ENCODE measurements around the gene FHOD1. TPM values are rescaled to one million over a fixed set of nuclear protein-coding genes. Genes with fewer than 3 reads are reported as not detected.

Gene FHOD1
- total RNA-seq, 1 experiment from 2014 or later = 13.2 TPM

DNA sequence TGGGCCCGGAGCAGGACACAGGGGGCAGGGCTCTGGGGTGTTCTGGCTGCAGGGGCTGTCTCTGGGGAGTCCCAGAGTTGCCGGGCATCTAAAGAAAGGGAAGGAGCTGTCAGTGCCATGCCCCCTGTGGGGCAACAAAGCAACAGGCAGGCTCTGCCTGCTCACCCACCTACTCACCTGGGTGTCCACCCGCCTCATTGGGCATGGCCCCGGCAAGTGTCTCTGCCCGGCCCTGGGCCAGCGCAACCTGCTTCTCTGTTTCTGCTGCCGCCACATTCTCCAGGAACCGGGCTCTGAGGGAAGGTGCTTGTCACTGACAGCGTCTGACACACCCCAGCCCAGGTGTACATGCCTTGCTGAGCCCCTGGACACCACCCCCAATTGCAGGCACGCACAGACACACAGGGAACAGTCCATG is 13.1 kb downstream of the FHOD1 start:
- no peak for DNase-seq (ENCODE audit: low spot score)

DNA sequence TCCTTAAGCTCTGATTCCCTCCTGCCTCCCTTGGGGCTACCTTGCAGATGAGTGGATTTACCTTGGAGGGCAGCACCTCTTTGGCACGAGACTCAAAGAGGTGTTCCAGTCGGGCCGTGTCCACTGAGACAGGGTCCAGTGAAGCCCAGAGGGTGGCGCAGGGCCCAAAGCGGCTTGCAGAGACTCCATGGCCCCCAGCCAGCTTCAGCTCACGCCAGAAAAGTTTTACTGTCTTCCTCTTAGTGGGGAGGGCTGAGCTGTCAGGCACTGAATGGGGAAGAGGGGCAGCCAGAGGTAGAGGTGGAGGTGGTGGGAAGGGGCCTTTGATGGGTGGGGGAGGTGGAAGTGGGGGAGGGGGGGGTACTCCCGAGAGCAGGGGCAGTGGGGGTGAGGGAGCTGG is 13.7 kb downstream of the FHOD1 start:
- DNase-seq (ENCODE audit: low spot score) = no peak

DNA sequence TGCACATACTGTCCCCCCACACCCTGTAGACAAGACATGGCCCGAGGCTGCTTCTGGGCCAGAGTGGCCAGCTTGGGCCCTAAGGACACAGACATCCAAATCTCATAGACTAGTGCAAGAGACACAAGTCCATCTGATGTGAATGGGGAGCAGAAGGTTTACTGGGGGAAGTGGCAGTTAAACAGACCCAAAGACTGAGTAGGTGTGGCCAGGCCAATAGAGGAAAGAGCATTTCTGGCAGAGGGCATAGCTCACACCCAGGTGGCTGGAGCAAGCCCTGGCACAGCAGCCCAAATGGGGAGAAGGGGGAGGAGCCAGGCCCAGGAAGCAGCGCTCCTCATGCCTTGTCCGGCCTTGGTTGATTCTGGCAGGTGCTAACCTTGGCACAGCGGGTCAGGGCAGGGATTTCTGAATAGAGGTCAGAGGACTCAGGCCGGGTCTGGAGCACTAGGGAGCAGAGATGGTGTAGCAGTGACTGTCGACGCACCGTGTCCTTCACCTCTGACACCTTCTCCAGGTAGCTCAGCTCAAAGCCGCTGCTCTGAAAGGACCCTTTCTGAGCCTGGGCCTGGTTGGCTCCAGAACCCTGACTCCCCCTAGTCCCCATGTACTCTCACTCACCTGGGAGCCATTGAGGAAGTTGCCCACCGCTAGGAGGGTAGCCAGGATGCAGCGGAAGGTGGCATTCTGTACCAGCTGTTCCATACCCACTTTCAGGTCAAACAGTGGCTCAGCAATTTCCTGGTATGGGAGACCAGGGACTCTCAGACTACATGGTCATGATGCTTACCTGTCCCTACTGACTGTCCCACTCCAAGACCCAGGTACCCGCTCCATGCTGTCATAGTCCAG is 16.2 kb downstream of the FHOD1 start:
- DNase-seq (ENCODE audit: low spot score) = no peak

DNA sequence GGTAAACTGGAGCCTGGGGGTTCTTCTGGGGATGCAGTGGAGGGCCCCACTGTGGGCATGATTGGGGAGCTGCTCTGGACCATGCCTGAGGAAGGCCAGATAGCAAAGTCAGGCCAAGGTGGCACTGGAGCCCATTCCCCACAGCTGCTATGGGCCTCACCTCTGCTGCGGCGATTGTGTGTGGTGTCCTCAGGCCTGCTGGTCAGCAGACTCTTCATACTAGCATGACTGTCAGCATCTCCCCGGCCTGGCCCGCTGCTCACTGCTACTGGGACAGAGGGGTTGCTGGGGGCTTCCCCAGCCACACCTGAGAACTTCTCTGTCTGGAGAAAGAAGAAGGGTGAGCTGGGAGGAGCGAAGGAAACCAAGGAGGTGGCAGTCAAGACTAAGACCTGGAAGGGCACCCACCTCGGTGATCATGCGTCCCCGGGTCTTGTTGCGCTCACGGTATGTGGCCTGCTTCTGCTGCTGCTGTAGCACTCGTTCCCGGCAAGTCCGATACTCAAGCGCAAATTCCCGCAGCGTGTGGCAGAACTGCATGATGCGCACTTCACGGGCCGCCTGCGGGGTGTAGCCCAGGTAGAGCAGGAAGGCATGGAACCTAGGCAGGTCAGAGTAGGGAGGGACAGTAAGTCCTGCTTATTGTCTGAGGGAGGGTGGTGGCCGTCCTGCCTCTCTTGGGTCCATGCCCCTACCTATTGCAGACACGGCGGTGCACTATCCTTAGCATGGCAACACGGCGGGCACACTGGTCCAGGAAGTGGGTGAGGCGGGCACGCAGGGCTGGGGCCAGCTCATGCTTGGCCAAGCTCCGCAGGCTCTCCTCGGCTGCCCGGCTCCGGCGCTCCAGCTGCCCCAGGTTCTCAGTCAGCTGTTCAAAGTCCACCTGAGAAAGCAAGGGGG is 17.1 kb downstream of the FHOD1 start:
- no peak for DNase-seq (ENCODE audit: low spot score)

DNA sequence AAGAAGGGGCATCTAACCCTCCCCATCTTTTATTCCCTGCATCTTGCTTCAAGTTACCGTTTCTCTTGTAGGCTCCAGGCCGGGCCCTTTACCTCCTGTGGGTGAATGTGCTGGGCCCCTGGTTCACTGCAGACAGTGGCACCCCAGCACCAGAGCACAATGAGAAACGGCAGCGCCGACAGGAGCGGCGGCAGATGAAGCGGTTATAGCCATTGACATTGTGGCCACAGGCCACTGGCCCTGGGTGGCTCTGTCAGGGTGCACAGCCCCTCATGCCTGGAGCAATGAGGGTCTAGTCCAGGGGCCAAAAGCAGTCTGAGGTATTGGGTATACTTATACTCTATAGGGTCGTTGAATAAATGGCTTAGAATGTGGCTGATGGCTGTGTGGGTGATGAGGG is 18.4 kb downstream of the FHOD1 start:
- no peak for DNase-seq (ENCODE audit: low spot score)

DNA sequence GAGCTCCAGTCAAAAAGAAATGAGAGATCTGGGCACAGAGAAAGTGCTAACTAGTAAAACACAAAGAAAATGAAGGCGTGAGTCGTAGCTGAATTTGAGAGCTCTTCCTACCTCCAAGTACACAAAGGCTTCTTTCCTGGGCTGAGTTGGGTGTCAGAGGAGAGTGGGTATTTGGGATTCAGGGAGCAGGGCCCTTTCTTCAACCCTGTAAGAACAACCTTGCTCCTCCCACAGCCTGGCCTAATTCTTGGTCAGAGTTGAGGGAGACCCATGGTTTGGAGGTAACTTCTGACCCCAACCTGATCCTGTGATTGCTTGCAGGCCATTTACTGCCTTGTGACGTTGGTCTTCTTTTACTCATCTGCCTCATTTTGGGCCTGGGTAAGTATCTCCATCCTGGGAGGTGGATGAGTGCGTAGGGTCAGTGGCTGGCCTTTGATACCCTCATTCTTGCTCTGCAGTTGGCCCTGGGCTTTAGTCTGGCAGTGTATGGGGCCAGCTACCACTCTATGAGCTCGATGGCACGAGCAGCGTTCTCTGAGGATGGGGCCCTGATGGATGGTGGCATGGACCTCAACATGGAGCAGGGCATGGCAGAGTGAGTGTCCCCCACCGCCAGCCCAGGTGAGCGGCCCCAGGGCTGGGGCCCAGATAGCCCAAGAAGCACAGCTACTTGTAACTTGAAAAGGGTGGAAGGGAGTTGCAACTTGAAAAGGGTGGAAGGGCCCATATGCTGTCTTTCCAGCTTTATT is 19.1 kb downstream of the FHOD1 start:
- DNase-seq (ENCODE audit: low spot score) = no peak

DNA sequence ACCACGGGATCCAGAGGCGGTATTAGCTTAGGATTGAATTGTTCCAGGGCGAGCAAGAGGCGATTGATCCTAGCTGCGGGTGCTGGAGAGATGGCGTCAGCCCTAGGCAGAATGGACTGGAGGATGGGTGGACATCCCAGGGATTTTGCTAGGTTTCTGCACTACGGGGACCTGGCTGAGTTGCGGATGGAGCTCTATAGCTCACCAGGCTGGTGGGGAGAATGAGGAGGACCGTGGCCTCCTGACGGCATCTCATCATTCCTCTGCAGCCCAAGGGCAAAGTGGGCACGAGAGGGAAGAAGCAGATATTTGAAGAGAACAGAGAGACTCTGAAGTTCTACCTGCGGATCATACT is 19.7 kb downstream of the FHOD1 start:
- no peak for DNase-seq (ENCODE audit: low spot score)

DNA sequence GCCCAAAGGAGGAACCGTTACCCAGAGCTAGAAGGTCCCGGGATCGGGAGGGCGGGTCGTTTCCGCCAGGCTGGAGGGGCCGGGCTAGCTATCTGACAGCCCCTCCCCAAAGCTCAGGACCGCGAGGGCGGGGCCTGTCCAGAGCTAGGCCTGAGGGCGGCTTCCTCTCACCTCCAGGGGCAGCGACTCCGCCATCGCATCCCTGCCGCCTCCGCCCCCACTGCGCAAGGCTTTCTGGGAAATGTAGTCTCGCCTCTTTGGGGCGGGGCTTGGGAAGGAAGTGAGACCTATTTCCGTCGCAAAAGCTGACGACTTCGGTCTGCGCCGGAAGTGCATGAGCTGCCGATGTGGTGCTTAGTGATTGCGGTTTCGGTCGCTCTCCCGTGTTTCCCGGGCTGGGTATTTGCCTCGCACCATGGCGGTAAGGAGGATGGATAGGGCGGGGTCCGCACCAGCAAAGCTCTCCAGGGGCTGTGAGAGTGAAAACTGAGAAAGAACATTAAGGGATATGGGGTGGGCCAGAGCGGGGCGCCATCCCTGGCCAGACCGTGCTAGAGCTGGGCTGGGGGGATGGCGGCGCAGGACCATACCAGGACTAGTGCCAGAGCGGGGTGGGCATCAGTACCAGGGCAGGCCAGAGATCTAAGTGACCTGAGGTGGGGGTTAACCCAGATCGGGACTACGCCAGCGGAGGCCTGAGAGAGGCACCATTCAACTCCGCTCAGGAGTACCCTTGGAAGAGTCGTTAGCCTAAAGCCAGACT is 20.3 kb downstream of the FHOD1 start, which contains the start of gene TMEM208:
Gene TMEM208, plus strand, starts transcription at position 327 of the 763 bp plus-strand sequence. Its CDS starts 89 bp downstream, at position 416.
- DNase-seq (ENCODE audit: low spot score) = peak; percentile 97

DNA sequence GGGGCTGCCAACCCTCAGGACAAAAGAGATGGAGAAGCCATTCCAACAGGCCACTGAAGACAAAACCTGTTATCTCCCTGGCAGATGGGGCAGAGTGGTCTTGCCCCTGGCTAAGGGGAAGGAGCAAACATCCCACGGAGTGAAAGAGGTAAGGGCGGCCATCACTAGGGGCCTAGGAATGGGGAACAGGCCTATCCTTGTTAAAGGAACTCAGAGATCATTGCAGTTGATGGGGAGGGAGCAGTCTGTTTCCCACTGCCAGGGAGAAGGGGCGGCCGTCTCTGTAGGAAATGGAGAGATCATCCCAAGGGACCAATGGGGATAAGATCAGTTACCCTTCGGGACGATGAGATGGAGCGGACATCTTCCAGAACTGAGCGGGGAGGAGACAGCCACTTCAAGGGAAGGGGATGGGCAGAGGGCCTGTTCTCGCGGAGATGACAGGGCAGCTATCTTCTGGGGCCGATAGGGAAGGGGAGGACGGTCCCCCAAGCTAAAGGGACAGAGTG is 20.9 kb downstream of the FHOD1 start:
- no peak for DNase-seq (ENCODE audit: low spot score)

DNA sequence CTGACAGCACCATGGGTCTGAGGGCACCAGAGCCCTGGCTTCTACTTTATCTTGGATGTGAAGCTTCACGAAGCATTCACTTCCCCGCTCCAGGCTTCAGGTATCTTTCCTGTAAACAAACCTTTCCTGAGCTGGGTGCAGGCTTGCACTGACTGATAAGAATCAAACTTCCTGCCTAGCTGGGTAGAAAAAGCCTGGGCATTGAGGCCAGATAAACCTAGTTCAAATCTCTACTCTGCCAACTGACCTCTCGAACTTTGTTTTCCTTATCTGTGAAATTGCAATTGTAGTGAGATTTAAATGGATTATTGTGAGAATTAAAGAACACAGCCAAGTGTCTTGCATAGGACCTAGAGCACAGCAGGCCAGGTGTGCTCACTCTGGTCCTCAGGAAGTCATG is 23.3 kb downstream of the FHOD1 start:
- DNase-seq (ENCODE audit: low spot score) = no peak

DNA sequence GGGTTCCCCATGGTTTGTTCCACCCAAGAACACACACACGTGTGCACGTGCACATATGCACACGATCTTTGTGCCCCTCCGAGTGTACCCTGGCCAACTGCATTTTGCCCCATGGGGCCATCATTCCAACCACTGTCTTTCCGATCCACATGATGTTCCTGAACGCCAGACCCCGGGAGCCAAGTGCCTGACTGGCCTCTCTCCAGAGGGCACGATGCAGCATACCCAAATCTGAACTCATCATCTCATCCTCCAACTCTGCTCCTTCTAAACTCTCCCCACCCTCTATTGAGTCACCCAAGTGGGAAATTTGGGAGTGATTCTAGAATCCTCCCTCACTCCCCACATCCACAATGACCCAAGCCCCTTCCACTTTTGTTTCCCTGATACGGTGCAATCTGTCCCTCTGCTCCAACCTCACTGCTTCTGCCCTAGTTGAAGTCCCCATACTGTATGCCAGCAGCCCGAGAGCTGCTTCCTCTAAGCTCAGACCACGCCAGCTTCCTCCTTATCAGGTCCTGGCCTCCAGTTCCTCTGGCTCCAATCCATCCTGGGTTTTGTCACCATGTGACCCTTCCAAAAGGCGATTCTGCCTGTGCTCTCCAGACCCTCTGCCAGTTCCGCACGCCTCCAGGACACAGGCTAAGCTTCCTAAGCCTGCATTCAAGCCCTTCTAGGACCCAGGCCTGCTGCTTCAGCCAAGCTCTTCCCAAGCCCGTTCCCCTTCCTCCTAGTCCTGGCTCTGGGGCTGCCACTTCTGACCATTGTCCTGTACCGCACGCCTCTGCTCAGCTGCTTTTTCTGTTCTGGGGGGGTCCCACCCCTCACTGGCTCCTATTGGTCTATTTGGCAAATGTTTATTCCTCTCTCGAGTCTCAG is 30.4 kb downstream of the FHOD1 start:
- DNase-seq (ENCODE audit: low spot score) = no peak

DNA sequence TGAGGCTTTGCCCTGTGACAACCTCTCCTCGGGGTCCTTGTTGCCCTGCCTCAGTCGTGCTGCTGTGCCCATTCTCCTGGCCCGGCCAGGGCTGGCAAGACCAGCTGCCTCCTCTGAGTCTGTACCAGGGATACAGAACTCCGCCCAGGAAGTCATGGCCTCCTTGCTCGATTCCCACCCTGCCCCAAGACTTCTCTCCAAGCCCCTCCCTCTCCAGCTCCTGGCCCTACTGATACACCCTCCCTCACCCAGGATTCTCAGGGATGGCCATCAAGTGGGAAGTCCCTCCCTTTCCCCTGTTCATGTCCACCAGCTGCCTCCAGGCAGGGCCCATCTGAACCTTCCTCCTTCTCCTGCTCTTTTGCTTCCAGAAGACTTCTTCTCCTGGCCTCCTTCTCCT is 31.6 kb downstream of the FHOD1 start:
- DNase-seq (ENCODE audit: low spot score) = no peak

DNA sequence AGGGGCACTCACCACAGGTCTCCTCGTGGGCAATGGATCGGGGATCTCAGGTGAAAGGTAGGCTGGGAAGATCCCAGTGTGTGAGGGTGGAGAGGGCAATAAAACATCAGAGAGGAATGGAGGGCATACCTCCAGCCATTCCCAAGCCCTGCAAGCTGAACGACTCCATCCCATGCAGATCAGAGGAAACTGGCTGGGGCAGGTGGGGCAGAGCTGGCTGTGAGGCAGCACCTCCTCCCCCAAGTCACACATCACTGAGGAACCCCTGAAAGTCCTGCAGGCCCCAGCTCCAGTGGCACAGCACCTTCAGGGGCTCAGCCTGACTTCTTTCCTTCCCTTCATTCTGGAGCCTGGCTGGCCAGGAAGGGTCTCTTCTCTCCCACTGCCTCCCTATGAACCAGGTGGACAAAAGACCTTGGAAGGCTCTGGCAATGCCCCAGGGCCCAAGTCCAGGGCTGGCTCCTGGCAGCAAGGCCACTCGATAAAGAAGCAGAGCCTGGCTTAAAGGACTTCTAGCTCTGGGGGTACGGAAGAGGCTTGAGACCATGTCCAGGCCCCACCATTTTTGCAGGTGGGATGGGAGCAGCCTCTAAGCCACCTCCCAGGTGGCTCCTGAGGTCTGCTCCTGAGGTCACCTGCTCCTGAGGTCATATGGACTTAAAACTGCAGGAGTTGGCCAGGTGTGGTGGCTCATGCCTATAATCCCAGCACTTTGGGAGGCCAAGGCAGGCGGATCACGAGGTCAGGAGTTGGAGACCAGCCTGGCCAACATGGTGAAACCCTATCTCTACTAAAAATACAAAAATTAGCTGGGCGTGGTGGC is 33.9 kb downstream of the FHOD1 start:
- DNase-seq (ENCODE audit: low spot score) = no peak

DNA sequence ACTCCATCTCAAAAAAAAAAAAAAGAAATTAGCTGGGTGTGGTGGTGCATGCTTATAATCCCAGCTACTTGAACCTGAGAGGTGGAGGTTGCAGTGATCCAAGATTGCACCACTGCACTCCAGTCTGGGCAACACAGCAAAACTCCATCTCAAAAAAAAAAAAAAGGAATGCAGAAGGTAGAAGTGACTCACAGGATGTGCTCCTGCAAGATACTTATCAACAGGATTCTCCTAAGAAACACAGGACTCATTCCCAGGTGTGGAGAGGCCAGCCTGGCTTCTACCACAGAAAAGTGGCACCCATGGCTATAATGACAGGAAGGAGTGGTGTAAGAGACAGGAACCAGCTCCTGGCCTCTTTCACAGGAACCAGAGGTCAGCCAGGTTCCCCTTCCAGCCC is 34.5 kb downstream of the FHOD1 start:
- DNase-seq (ENCODE audit: low spot score) = peak; percentile 55

DNA sequence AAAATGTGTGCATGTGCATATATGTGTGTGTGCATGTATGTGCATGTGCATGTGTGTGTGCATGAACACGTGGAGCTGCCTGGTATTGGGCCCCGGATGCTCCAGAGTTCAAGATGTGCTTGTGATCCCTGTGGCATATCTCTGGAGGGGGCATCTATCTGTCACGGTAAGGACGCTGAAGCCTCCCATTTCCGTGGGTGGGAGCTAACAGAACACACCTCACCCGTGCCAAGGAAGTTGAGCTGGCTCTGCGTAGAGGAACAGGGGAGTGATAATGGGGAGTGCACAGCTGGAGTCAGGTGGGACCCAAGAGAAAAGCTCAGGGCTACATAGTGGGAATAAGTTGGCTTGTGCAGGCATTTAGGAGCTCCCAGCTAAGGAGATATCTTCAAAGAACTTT is 35.6 kb downstream of the FHOD1 start:
- DNase-seq (ENCODE audit: low spot score) = no peak

DNA sequence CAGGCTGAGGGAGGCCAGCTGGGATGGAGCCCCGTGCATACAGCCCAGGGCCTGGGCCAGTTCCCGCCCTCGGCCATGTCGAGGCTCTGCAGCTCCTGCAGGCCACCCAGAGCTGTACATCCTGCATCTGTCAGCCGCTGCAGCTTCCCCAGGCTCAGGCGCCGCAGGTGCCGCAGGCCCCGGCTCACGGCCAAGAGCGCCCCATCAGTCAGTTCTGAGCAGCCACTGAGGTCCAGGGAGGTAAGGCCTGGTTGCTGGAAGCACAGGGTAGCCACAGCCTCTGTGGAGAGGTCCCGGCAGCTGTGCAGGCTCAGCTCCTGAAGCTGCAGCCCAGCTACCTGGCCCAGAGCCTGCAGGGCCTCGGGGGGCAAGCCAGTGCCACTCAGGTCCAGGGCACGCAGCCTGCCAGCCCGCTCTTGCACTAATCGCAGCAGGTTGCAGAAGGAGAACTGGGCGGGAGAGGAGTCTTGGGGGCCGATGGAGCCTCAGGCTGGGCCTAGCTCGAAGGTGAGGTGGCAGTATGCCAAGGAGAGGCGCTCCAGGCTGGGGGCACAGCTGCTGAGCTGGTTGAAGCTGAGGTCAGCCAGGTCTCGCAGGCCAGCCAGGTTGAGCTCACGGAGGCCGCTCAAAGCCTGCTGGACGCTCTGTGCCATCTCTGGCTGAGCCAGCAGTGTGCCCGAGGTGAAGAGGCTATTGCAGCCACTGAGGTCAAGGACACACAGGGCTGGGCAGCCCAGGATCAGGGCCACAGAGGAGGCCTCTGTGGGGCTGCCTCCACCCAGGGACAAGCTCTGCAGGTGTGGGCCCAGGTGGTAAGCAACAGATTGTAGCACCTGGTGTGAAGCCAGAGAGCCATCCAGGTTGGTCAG is 37.0 kb downstream of the FHOD1 start:
- DNase-seq (ENCODE audit: low spot score) = no peak

DNA sequence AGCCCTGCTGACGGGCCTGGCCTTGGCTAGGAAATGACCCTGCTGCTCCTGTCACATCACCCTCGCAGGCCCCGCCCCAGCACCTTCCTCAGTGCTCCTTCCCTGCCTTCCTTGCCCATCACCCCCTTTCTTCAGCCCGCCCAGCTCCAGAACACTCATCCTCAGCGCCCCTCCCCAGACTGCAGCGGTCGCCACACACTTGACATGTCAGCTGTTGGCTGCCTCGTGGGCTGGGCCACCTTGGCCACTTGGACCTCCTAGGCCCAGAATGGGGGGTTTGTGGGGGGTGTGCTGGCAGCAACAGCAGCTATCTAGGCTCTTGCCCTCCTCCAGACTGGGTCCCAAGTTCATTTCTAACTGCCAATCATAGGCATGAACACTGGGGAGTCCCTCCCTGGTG is 37.7 kb downstream of the FHOD1 start:
- DNase-seq (ENCODE audit: low spot score) = no peak

All from A172 (cell line).